Colonic mucosa (tissue), 4 donors: Measurements from ENCODE around the gene TMEM164. TPM values are rescaled to one million over a fixed set of nuclear protein-coding genes. Genes with fewer than 3 reads are reported as not detected.
A peak's percentile ranks its signal among the peaks of the same experiment; 100 is the strongest.
"Not testable (repeated sequence)": the region's sequence is repeated elsewhere in the genome, so short reads cannot be mapped to it uniquely, and the experiment has no call there.

ENCODE experiments used
- DNase-seq: peaks from one replicate; pipeline ENCODE4 v3.0.0-alpha.2; 2020
- H3K27ac ChIP-seq: fragments of 200-600 bp; one replicate; pipeline ENCODE4 v1.8.0; 2021
- H3K27me3 ChIP-seq: fragments of 200-600 bp; one replicate; pipeline ENCODE4 v1.8.0; 2021
- H3K36me3 ChIP-seq: fragments of 200-600 bp; one replicate; pipeline ENCODE4 v1.8.0; 2021
- H3K4me1 ChIP-seq: fragments of 200-600 bp; one replicate; pipeline ENCODE4 v1.8.0; 2021; ENCODE audit warnings: mild to moderate bottlenecking
- H3K4me3 ChIP-seq: fragments of 200-600 bp; one replicate; pipeline ENCODE4 v1.8.0; 2021
- H3K9ac ChIP-seq, 2 donors: one replicate each; pipeline ENCODE4 v1.7.0; 2013; ENCODE audit warnings: control low read depth in 2 of 2, low read depth in 2 of 2, low read length in 2 of 2
- H3K9me3 ChIP-seq: fragments of 200-600 bp; one replicate; pipeline ENCODE4 v1.8.0; 2021
- CTCF ChIP-seq: fragments of 200-600 bp; IDR thresholded peaks from one replicate; pipeline ENCODE4 v1.8.0; 2022; ENCODE audit warnings: antibody characterized with exemption, mild to moderate bottlenecking
- intact Hi-C: fragments of 100-400 bp; cut with DNase I; formaldehyde crosslinking; loops from one replicate; pipeline ENCODE4 v1.14.1; 2022
- total RNA-seq, 2 donors: library from RNA; stranded (reverse); fragmentation: NEBNext Ultra II Directional in 1 of 2; extraction: Animal tissue kit (Norgen Biotek cat#: 25700) in 1 of 2; gene quantifications; one replicate each; pipeline ENCODE4 v1.2.1, GENCODE V29; 2021
- donor health status: healthy.
- donor health status: DM: no; HTN: no; CAD: no.
- donor health status: DM: no; HTN: no; CAD: no.

TMEM164 gene
- total RNA-seq, 2 donors from 2014 or later = 57.3 to 73.1 TPM

GRCh38 chrX:110145311-110145710 is 142.4 kb downstream of the TMEM164 start:
- DNase-seq = no peak
- Histone ChIP-seq H3K4me1 (no peaks in the 10 kb centered on the region), H3K27ac (no peak overlapping the region), H3K27me3 (no peaks in the 10 kb centered on the region), H3K9me3 (no peaks in the 10 kb centered on the region), H3K36me3 (no peaks in the 10 kb centered on the region), H3K4me3 (no peak overlapping the region), H3K9ac (no peak overlapping the region)
- intact Hi-C loops = loop anchor here (5.0 kb wide), 1 partner anchor 233 kb away; no protein-coding TSS in a partner anchor
- TF ChIP-seq CTCF = no peak

- H3K4me1 ChIP-seq = no peaks in the 10 kb centered on the region
- H3K27me3 ChIP-seq = no peaks in the 10 kb centered on the region
- no peak overlapping the region for H3K27ac ChIP-seq
- TF ChIP-seq CTCF = peak; percentile 51
- no peak overlapping the region for H3K9ac ChIP-seq
- intact Hi-C loops = loop anchor here (5.0 kb wide), 1 partner anchor 234 kb away; no protein-coding TSS in a partner anchor
- no peak for DNase-seq
- H3K36me3 ChIP-seq = no peaks in the 10 kb centered on the region
- no peak overlapping the region for H3K4me3 ChIP-seq
- H3K9me3 ChIP-seq = no peaks in the 10 kb centered on the region
These were observed 142.9 kb downstream of the TMEM164 start for GRCh38 chrX:110145854-110146253.

DNA sequence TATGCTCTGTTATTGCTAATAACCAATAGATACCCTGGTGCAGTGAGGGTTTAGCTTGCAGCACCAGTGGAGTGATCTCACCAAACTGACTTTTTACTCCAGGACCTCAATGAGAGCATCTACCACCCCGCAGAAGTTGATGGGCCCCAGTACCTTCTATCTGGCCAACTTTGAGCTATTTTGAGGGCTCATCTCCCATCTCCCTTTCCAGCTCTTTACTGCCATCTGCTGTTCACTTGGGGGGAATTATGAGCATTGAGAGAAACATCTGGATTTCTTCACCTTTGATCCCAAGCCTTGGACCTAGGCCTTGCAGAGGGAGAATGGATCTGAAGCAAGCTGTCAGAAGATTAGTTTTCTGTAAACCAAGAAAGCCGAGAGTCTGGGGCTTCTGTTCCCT is 143.6 kb downstream of the TMEM164 start:
- intact Hi-C loops = loop anchor here (5.0 kb wide), 1 partner anchor 234 kb away; no protein-coding TSS in a partner anchor
- H3K27me3 ChIP-seq = no peaks in the 10 kb centered on the region
- no peaks in the 10 kb centered on the region for H3K4me1 ChIP-seq
- DNase-seq = peak; percentile 62
- H3K36me3 ChIP-seq = no peaks in the 10 kb centered on the region
- H3K4me3 ChIP-seq = no peak overlapping the region
- TF ChIP-seq CTCF = peak; percentile 52
- no peak overlapping the region for H3K27ac ChIP-seq
- H3K9ac ChIP-seq = no peak overlapping the region
- no peaks in the 10 kb centered on the region for H3K9me3 ChIP-seq

- Histone ChIP-seq H3K27me3 (no peaks in the 10 kb centered on the region), H3K9ac (no peak overlapping the region), H3K36me3 (no peaks in the 10 kb centered on the region), H3K4me1 (no peaks in the 10 kb centered on the region), H3K27ac (no peak overlapping the region), H3K4me3 (no peak overlapping the region), H3K9me3 (no peaks in the 10 kb centered on the region)
- no peak for DNase-seq
- TF ChIP-seq CTCF = no peak
- intact Hi-C loops = no loop called here
These were observed 150.3 kb downstream of the TMEM164 start for GRCh38 chrX:110153244-110153643.

DNA sequence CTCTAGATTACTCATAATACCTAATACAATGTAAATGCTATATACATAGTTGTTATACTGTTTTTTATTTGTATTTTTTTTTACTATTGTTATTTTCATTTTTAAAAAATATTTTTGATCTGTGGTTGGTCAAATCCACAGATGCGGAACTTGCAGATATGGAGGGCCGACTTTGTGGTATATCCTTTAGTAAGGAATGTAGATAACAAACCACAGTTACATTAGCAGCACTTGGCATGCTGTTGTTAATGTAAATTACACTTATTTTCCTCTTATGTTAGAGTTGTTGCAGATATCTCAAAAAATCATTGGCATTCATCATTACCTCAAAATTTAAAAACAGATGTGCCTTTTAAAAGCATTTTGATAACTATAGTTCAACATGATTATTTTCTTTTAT is 151.0 kb downstream of the TMEM164 start:
- no peak for DNase-seq
- intact Hi-C loops = no loop called here
- no peaks in the 10 kb centered on the region for H3K36me3 ChIP-seq
- H3K9ac ChIP-seq = no peak overlapping the region
- H3K9me3 ChIP-seq = no peaks in the 10 kb centered on the region
- H3K4me3 ChIP-seq = no peak overlapping the region
- H3K4me1 ChIP-seq = no peaks in the 10 kb centered on the region
- no peak for TF ChIP-seq CTCF
- H3K27ac ChIP-seq = no peak overlapping the region
- H3K27me3 ChIP-seq = no peaks in the 10 kb centered on the region

- DNase-seq, H3K4me1 ChIP-seq, H3K36me3 ChIP-seq, H3K4me3 ChIP-seq, H3K9ac ChIP-seq, H3K27ac ChIP-seq, H3K9me3 ChIP-seq, intact Hi-C loops, H3K27me3 ChIP-seq: not testable (repeated sequence)
These were observed 151.4 kb downstream of the TMEM164 start for GRCh38 chrX:110154328-110154727.
